NCI-H446 (cell line): ENCODE data around the gene MTUS2.

Experiments
- DNase-seq, 2 experiments: peaks; one replicate each; lab custom pipeline; 2025; lab: John Stamatoyannopoulos, UW

Gene MTUS2

GRCh38 chr13:29024783-29025182, 204.6 kb downstream of the MTUS2 start:
- DNase-seq = no peak

DNA sequence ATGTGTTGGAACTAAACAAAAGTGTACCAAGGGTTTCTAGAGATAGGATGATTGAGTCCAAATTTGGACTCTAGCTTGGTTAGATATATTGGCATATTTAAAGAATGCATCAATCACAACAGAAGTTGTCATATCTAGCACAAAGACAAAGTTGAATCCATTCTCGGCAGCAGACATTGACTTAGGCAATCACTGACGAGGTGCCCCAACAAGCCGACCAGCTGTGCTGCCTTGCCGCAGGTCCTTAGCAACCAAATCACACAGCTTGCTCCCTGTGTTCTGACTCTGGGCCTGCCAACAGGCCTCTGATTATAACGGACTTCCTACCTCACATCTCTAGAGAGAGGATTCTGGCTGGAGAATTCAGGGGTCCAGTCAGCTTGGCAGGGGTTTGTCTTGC, 208.7 kb downstream of the MTUS2 start:
- DNase-seq = no peak

- DNase-seq = no peak
Measured at GRCh38 chr13:29038700-29039099, 218.6 kb downstream of the MTUS2 start.

DNA sequence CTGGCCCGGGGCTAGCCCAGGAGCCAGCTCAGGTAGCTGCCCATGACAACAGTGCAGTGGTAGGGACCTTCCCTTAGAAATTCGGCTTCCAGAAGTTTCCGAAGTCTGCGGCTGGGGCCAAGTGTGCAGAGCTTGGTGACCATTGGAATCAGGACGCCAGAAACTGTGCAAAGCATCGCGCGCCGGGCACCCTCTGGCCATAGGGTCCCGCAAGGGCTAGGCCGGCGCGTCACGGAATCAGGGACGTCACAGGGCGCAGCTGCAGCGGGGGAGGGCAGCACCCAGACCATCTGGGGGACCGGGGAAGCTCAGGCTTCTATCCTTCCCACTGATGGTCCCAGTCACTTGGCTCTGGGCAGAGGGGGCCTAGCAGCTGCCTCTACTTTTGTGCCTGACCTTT, 219.1 kb downstream of the MTUS2 start:
- DNase-seq = no peak

GRCh38 chr13:29046588-29046987, 226.4 kb downstream of the MTUS2 start:
- no peak for DNase-seq

- DNase-seq = no peak
Measured at GRCh38 chr13:29049524-29049923, 229.4 kb downstream of the MTUS2 start.

- no peak for DNase-seq
Measured at GRCh38 chr13:29050719-29051118, 230.6 kb downstream of the MTUS2 start.

- DNase-seq = no peak
Measured at GRCh38 chr13:29059800-29060199, 239.7 kb downstream of the MTUS2 start.

- DNase-seq = no peak
Measured at GRCh38 chr13:29065142-29065541, 245.0 kb downstream of the MTUS2 start.

- DNase-seq = no peak
Measured at GRCh38 chr13:29067306-29067945, 247.3 kb downstream of the MTUS2 start.

DNA sequence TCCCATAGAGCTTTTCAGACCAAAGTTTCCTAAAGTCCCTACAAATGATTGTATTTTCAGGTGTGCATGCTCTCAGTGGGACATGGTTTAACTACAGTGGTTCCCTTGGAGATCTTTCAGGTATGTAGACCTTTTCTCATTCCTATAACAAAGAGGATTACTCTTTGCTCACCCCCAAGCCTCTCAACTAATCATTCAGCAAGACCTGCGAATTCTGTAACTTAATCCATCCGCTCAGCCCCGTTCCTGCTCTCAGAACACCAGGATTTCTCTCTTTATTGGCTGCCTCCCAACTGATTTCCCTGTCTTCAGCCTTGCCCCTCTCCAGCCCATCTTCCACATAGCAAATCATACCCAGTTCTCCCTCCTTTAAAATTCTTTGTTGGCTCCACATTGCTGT, 253.6 kb downstream of the MTUS2 start:
- no peak for DNase-seq

- no peak for DNase-seq
Measured at GRCh38 chr13:29077051-29077813, 257.1 kb downstream of the MTUS2 start.

- DNase-seq = no peak
Measured at GRCh38 chr13:29081036-29081435, 260.9 kb downstream of the MTUS2 start.

- DNase-seq = no peak
Measured at GRCh38 chr13:29081697-29082440, 261.7 kb downstream of the MTUS2 start.

GRCh38 chr13:29099781-29100406, 279.8 kb downstream of the MTUS2 start:
- no peak for DNase-seq

DNA sequence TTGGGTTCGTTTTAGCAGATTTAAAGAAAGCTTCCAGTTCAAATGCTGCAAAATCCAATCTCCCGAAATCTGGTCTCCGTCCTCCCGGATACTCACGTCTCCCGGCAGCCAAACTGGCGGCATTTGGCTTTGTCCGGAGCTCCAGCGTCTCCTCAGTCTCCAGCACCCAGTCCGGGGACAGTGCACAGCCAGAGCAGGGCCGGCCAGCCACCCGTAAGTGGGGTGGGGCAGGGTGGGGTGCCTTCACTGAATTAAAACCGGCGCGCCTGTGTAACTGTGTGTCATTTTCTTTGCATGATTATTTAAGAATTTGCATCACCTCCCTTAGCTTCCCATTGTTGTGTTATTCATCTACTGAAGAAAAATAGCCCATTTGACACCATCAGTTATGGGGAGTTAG, 280.6 kb downstream of the MTUS2 start:
- DNase-seq = no peak

- no peak for DNase-seq
Measured at GRCh38 chr13:29101409-29101808, 281.3 kb downstream of the MTUS2 start.

DNA sequence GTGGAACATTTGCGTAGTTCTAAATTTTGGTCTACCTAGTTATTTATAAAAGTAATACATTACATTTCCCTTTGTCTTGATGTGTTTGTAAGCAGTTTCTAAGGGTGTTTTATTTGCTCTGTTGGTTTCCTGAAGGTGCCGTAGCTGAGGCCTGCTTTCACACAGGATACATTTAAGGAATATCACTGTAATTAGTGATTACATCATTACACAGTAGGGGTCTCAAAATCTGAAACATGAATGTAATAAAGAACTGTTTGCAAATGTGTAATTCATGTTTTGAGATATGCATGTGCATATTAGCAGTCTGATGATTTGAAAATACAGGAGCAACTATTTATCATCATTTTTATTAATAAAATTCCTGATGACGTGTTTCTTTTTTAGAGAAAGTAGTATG, 281.8 kb downstream of the MTUS2 start:
- no peak for DNase-seq

- DNase-seq = no peak
Measured at GRCh38 chr13:29103065-29103800, 283.1 kb downstream of the MTUS2 start.

DNA sequence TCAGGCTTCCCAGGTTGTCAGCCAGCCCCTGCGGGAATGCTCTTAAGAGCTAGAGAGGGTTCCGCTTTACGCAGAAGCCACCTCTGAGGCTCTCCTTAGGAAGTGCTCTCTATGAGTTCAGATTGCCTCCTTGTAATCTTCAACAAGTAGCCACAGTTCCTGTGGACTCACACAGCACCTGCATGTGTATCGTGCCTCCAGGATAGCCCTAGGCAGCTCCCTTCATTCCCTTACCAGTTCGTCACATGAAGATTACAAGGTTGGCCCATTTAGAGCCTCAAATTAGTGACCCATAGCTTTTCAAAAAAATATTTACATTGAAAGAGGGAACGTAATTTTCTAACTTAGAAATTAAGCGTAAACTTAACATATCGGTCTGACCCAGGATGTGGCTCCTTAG, 284.3 kb downstream of the MTUS2 start:
- DNase-seq = no peak

GRCh38 chr13:29105779-29106178, 285.6 kb downstream of the MTUS2 start:
- DNase-seq = no peak

DNA sequence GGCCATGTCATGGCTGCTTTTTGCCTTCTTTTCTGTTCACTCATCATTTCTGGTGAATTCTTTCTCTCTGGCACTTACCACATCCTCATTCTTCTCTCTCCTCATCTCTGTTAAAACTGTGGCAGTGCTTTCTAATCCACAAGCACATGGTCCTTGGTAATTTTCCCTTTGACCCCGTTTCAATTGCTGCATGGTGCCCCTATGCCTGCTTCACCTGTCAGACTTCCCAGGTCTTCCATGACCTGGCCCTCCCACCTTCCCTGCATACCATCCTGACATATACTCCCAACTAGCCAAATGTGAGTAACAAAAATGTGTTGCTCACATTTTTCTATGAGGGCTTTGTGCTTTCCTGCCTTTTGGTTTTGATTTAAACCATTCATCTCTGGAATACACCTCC, 286.5 kb downstream of the MTUS2 start:
- DNase-seq = no peak
